Central memory CD8-positive, alpha-beta T cell (primary cell): ENCODE results near the gene LYST.
"Not testable (repeated sequence)": the region's sequence is repeated elsewhere in the genome, so short reads cannot be mapped to it uniquely, and the experiment has no call there.

Experiments
- ATAC-seq: fragments of 150-1000 bp; cut with Tn5 transposase; replicated peaks from 2 replicates; pipeline ENCODE4 v1.10.0; 2022; ENCODE audit warnings: mild to moderate bottlenecking, moderate FRiP score, moderate number of reproducible peaks; ENCODE audit not compliant: poor library complexity, severe bottlenecking; ENCODE audit errors: extremely low read depth
- DNase-seq, 2 donors: peaks; one replicate each; pipeline ENCODE4 v3.0.0; 2021; ENCODE audit warnings: low spot score in 2 of 2
- H3K27ac Mint-ChIP-seq: one replicate; pipeline ENCODE4 v1.8.0; 2022; ENCODE audit warnings: low read depth, mild to moderate bottlenecking, moderate library complexity, mixed read lengths
- H3K27me3 Mint-ChIP-seq: one replicate; pipeline ENCODE4 v1.8.0; 2022; ENCODE audit warnings: mixed read lengths
- H3K36me3 Mint-ChIP-seq: one replicate; pipeline ENCODE4 v1.8.0; 2022; ENCODE audit warnings: mild to moderate bottlenecking, moderate library complexity, mixed read lengths; ENCODE audit not compliant: insufficient read depth
- H3K4me1 Mint-ChIP-seq: one replicate; pipeline ENCODE4 v1.8.0; 2022; ENCODE audit warnings: mixed read lengths
- H3K4me3 Mint-ChIP-seq: one replicate; pipeline ENCODE4 v1.8.0; 2022; ENCODE audit warnings: mild to moderate bottlenecking, moderate library complexity, mixed read lengths
- H3K9me3 Mint-ChIP-seq: one replicate; pipeline ENCODE4 v1.8.0; 2022; ENCODE audit warnings: mixed read lengths

The LYST gene

DNA sequence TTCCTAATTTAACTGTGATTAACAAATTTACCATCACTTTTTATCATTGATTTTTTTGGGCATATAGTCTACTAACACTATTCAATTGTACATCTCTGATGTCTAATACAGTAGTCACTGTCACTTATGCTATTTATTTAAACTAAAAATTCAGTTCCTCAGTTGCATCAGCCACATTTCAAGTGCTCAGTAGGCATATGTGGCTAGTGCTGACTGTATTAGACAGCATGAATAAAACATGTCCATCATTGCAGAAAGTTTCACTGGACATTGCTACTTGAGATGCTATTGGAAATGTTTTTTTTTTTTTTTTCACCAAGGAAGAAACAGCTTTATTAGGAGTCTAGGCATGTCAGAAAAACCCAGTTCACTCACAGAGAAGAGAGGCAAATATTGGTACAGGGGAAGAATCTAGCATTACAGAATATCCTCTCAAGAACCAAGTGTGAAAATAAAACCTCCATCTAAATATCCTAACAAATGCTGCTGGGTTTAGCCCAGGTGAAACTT, 109.1 kb downstream of the LYST start:
- no peak for DNase-seq
- Mint-ChIP-seq H3K27me3 (no peaks in the 10 kb centered on the region), H3K4me1 (no peaks in the 10 kb centered on the region), H3K9me3 (no peaks in the 10 kb centered on the region), H3K36me3 (peaks cover 35% of the 10 kb centered on the region), H3K27ac (no peak overlapping the region), H3K4me3 (no peak overlapping the region)
- no peak for ATAC-seq

DNA sequence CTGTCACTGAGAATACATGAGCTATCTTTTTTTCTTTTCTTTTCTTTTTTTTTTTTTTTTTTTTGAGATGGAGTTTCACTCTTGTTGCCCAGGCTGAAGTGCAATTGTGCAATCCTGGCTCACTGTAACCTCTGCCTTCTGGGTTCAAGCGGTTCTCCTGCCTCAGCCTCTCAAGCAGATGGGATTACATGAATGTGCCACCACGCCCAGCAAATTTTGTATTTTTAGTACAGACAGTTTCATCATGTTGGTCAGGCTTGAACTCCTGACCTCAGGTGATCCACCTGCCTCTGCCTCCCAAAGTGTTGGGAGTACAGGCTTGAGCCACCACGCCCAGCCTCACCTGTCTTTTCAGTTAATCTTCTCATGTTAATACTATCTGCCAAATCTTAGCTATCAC, 112.5 kb downstream of the LYST start:
- not testable (repeated sequence) for H3K9me3 Mint-ChIP-seq, DNase-seq, H3K4me3 Mint-ChIP-seq, H3K27me3 Mint-ChIP-seq, ATAC-seq
- H3K36me3 Mint-ChIP-seq: peaks cover 32% of the 10 kb centered on the region
- peak overlapping the region; percentile 77 for H3K27ac Mint-ChIP-seq
- H3K4me1 Mint-ChIP-seq: peaks cover 10% of the 10 kb centered on the region

DNA sequence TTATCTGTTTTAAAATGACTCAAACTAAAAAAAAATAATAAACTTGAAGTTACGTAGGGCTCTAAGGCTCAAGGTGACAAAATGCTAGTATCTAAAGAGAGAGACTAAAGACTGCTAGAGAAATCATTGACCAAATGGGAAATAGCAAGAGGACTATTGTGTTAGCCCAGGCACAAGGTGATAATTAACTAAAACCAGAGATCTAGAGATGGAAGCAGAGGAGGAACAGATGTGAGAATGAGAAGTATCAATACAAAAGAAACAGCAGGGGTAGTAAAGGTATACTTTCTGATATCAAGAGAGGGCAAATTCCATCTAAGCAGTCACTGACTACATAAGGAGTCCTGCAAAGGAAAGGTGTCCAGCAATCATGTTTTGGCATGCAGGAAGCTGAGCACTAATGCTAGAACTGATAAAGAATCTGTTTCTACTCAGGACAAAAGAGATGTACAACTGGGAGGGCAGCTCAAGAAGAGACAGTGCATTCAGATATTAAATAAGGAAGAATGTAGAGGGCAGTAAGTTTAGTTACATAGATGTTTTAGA, 116.9 kb downstream of the LYST start:
- Mint-ChIP-seq H3K36me3 (peaks cover 37% of the 10 kb centered on the region), H3K27ac (peak overlapping the region; percentile 32), H3K9me3 (no peaks in the 10 kb centered on the region), H3K4me3 (no peak overlapping the region), H3K27me3 (no peaks in the 10 kb centered on the region), H3K4me1 (peaks cover 17% of the 10 kb centered on the region)
- ATAC-seq: no peak
- no peak for DNase-seq

DNA sequence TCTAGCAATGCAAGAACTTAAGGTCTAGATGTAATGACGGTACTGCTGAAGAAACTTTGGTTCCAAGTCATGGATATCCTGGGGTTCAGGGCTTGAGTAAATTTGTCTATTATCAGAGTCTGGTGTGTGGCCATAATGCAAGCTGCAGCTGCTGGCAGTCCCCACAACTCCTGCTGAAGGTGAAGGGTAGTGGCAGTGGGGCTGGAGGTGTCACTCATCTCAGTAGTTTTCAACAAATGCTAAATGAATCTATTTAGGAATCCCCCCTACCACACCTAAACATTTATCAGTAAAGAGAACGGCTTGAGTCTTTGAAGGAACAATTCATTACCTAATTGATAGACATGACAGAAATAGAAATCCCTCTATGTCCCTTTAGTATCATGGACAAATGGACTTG, 118.0 kb downstream of the LYST start:
- no peak for DNase-seq
- Mint-ChIP-seq H3K4me3 (no peak overlapping the region), H3K4me1 (peaks cover 17% of the 10 kb centered on the region), H3K36me3 (peaks cover 33% of the 10 kb centered on the region), H3K27ac (peak overlapping the region; percentile 32), H3K9me3 (no peaks in the 10 kb centered on the region), H3K27me3 (no peaks in the 10 kb centered on the region)
- ATAC-seq: no peak

DNA sequence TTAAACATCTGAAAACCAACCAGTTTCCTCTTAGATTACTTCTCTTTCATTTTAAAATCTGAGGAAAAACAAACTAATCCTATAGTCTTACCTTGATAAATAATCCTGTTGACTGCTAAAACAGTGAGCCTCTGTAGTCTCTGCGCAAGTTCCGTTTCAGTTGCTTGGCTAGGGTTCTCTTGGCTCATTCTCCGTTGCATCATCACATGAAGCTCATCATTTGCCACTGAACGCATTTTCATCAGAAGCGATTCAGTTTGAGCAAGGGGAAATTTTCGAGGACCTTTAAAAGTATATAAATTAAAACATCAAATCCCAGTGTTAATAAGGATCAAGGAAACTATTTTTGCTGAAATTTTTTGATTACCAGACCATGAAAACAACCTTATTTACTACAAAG, 120.5 kb downstream of the LYST start:
- H3K4me1 Mint-ChIP-seq: peaks cover 17% of the 10 kb centered on the region
- H3K9me3 Mint-ChIP-seq: no peaks in the 10 kb centered on the region
- no peak overlapping the region for H3K4me3 Mint-ChIP-seq
- H3K36me3 Mint-ChIP-seq: peaks cover 41% of the 10 kb centered on the region
- ATAC-seq (no peak), DNase-seq (no peak)
- H3K27ac Mint-ChIP-seq: no peak overlapping the region
- H3K27me3 Mint-ChIP-seq: no peaks in the 10 kb centered on the region

DNA sequence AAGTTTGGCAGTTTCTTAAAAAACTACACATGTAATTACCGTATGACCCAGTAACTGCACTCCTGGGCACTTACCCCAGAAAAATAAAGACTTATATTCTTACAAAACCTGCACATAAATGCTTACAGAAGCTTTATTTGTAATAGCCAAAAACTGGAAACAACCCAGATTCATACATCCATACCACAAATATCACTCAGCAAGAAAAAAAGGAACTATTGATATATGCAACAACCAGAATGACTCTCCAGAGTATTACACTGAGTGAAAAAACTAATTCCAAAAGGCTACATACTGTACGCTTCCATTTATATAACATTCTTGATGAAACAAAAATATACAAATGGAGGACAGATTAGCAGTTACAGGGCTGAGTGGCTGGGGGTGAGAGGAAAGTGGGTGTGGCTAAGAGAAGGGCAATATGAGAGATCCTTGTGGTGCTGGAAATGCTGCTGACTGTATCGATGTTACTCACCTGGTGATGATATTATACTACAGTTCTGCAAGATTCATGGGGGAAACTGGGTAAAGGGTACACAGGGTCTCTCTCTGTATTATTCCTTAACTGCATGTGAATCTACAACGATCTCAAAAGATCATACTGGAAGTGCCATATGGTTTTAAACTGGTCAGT, 121.1 kb downstream of the LYST start:
- Mint-ChIP-seq H3K4me1 (peaks cover 17% of the 10 kb centered on the region), H3K27me3 (no peaks in the 10 kb centered on the region), H3K4me3 (no peak overlapping the region), H3K27ac (no peak overlapping the region), H3K9me3 (no peaks in the 10 kb centered on the region), H3K36me3 (peaks cover 39% of the 10 kb centered on the region)
- ATAC-seq (no peak), DNase-seq (no peak)

DNA sequence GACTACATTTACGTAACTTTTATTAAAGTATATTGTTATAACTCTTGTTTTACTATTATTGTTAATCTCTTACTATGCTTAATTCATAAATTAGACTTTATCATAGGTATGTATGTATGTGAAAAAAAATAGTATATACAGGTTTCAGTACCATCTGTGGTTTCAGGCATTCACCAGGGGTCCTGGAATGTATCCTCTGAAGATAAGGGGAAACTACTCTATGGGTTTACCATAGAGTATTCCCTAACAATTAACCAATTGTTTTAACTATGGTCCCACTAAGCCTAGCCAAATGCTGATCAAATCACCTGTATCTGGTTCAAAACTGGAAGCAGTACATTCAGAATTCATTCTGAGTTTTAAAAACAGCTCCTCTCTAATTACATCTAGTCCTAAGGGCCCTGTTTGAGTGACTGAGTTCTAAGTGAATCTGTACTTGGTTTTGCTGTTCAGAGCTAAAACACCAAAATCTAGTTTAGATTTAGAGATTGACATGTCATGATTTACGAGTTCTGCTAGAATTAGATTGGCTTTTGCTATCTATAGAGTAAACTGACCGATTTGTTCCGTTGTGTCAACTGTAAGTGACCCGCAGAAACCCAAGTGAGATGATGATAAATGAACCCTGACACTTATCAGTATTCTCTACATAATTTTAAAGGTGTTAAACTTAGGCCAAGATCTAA, 123.6 kb downstream of the LYST start:
- Mint-ChIP-seq H3K27me3 (no peaks in the 10 kb centered on the region), H3K27ac (no peak overlapping the region), H3K9me3 (no peaks in the 10 kb centered on the region), H3K4me3 (no peak overlapping the region), H3K4me1 (peaks cover 4% of the 10 kb centered on the region), H3K36me3 (peaks cover 56% of the 10 kb centered on the region)
- DNase-seq: no peak
- ATAC-seq: no peak

DNA sequence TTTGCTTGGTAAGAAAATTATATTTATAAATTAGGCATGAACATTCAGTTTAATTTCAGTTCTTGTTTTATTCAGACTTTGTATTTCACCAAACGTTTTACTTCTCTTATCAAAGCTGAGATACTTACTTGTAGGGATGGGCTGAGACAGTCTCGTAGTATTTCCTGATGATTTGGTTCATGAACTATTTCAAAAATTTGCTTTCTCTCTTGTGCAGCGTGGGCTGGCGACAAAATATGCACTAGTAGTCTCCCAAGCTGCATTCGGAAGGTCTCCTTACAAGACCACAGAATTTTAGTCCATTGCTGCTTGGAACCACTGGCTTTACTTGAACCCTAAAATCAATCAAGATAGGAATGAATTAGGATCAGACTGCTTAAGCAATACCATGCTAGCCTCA, 125.4 kb downstream of the LYST start:
- Mint-ChIP-seq H3K9me3 (no peaks in the 10 kb centered on the region), H3K36me3 (peaks cover 58% of the 10 kb centered on the region), H3K27ac (no peak overlapping the region), H3K27me3 (no peaks in the 10 kb centered on the region), H3K4me1 (peaks cover 6% of the 10 kb centered on the region), H3K4me3 (no peak overlapping the region)
- DNase-seq: no peak
- no peak for ATAC-seq

DNA sequence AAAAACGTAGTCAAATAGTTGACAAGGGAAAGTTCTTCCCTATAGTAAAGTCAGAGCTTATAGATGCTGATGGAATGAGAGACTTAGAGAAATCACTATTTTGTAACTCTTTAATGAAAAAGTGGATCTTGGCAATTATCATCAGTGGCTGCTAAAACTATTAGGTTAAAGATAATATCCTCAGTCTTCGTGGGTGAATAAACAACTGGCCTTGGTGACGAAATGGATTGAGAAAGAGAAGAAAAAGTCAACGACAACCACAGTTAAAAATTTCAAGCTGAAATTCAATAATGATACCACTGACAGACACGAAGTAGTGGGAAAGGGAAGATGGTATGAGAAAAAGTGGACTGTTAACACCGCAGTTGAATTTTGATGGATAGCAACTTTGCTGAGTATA, 127.1 kb downstream of the LYST start:
- Mint-ChIP-seq H3K27me3 (no peaks in the 10 kb centered on the region), H3K9me3 (no peaks in the 10 kb centered on the region), H3K4me3 (no peak overlapping the region), H3K4me1 (peaks cover 10% of the 10 kb centered on the region), H3K27ac (no peak overlapping the region), H3K36me3 (peaks cover 45% of the 10 kb centered on the region)
- ATAC-seq: no peak
- DNase-seq: no peak

DNA sequence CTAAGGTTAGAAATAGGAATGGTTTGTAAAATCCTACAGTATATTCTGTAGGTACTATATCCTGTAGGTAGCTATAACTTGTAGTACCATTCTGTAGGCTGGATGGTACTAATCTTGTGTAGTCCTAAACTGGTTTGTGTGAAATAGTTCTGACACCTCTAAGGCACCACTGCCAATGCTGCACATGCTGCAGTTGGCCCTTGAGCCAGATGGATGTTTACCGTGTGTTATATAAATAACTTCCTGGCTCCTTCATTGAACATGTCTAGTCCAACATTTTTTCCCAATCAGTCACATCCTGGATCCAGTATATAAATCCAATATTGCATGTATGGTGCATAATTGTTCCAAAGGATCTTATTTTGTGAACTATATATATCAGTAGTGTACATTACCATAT, 127.6 kb downstream of the LYST start:
- peaks cover 10% of the 10 kb centered on the region for H3K4me1 Mint-ChIP-seq
- no peak overlapping the region for H3K27ac Mint-ChIP-seq
- no peaks in the 10 kb centered on the region for H3K9me3 Mint-ChIP-seq
- H3K4me3 Mint-ChIP-seq: no peak overlapping the region
- DNase-seq: no peak
- peaks cover 40% of the 10 kb centered on the region for H3K36me3 Mint-ChIP-seq
- no peaks in the 10 kb centered on the region for H3K27me3 Mint-ChIP-seq
- ATAC-seq: no peak

DNA sequence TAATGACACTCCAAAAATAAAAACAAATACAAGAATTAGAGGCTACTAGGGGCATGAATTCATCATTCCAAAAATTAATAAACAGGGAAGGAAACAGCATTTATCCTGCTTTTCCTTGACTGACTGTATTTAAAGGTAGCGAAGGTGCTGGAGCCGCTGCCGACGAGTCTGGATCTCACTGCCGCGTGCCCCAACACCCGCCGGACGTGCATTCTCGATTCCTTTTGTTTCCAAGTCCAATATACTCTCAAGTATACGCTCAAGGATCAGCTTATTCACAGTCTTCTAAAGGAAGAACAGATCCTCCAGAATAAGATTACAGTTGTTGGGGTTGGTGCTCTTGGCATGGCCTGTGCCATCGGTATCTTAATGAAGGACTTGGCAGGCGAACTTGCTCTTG, 129.0 kb downstream of the LYST start:
- Mint-ChIP-seq H3K27me3 (no peaks in the 10 kb centered on the region), H3K4me1 (peaks cover 10% of the 10 kb centered on the region), H3K36me3 (peaks cover 39% of the 10 kb centered on the region), H3K9me3 (no peaks in the 10 kb centered on the region), H3K27ac (no peak overlapping the region), H3K4me3 (no peak overlapping the region)
- DNase-seq (no peak), ATAC-seq (no peak)

DNA sequence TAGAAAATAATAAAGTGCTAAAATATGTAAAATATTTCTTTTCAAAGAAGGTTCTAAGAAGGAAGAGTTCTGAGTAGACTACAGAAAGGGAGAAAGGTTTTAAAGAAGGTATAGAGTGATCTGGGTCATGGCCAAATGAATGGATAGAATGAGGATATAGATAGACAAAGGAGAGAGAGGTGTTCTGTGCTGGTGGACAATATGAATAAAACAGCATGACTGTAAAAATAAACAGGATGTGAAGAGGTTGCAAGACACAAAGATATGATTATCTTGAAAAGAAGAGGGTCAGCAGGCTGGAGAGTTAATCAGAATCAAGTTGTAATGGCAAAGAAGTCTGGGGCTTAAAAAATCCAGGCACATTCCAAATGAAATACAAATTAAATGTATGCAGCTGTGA, 130.4 kb downstream of the LYST start:
- DNase-seq (no peak), ATAC-seq (no peak)
- no peak overlapping the region for H3K27ac Mint-ChIP-seq
- peaks cover 10% of the 10 kb centered on the region for H3K4me1 Mint-ChIP-seq
- no peaks in the 10 kb centered on the region for H3K27me3 Mint-ChIP-seq
- no peak overlapping the region for H3K4me3 Mint-ChIP-seq
- peaks cover 28% of the 10 kb centered on the region for H3K36me3 Mint-ChIP-seq
- no peaks in the 10 kb centered on the region for H3K9me3 Mint-ChIP-seq

DNA sequence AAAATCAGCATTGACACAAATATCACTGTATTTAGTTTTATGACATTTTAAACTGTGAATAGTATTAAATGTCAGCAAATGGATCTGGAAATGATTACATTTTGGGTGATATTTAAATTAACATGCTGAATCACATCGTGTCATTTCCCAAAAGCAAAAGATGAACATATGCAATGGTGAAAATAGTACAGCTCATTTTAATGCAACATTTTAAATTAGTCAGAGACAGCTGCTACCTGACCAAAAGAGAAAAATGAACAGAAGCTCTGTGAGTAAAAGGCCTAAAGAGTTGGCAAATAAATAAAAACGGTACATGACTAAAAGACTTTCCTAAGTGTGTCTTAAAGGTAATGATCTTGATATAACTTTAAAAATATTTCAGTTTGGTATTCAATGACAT, 131.1 kb downstream of the LYST start:
- peaks cover 10% of the 10 kb centered on the region for H3K4me1 Mint-ChIP-seq
- no peak for ATAC-seq
- H3K36me3 Mint-ChIP-seq: peaks cover 32% of the 10 kb centered on the region
- no peaks in the 10 kb centered on the region for H3K9me3 Mint-ChIP-seq
- no peaks in the 10 kb centered on the region for H3K27me3 Mint-ChIP-seq
- no peak overlapping the region for H3K27ac Mint-ChIP-seq
- DNase-seq: no peak
- H3K4me3 Mint-ChIP-seq: no peak overlapping the region
